ENCODE measurements around the gene C1QTNF2.
"Not testable (repeated sequence)": the region's sequence is repeated elsewhere in the genome, so short reads cannot be mapped to it uniquely, and the experiment has no call there.

C1QTNF2 gene

GRCh38 chr5:160340513-160340912 is 29.9 kb downstream of the C1QTNF2 start:
- DNase-seq = not testable (repeated sequence)

DNA sequence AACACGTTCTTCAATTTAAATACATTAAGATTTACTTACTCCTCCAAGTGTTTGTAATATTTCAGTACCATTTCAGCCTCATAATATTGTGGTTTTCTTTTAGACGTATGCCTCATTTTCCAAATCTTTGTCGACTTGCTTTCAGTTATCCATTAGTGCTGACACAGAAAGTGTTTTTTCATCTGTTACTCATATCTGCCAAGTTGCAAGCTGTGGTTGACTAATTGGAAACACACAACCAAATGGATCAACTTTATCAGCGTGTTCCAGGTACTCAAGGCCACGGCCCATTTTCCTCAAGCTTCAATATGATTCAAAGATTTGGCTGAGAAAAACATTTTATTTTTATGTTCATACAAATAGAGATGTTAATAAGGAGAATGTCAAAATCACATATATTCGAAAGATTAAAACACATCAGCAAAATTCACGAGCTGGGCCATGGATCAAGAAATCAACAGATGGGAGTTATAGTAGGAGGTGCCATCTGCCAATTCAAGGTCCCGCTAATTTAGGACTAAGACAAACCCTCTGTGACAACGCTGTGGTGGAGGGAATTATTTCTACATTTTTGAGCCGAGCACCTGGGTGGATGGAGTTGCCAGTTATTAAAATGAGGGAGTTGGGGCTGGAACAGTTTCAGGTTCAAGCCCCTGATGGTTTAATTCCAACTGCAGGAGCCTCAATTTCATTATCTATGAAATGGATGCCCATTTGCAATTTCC is 30.9 kb downstream of the C1QTNF2 start:
- no peak for DNase-seq

DNA sequence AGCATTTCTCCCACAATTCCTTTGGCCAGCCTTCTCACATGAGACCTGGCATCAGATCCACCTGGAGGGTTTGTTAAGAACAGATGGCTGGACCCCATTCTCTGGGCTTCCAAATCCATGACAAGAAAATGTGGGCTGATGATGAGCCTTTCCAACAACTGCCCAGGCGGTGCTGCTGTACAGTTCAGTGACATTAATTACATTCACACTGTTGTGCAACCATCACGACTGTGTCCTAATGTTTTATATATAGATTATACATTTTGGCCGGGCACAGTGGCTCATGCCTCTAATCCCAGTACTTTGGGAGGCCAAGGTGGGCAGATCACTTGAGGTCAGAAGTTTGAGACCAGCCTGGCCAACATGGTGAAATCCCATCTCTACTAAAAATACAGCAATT is 35.7 kb downstream of the C1QTNF2 start:
- DNase-seq = not testable (repeated sequence)

- no peak for DNase-seq
Measured at GRCh38 chr5:160333721-160334120, 36.7 kb downstream of the C1QTNF2 start.

DNA sequence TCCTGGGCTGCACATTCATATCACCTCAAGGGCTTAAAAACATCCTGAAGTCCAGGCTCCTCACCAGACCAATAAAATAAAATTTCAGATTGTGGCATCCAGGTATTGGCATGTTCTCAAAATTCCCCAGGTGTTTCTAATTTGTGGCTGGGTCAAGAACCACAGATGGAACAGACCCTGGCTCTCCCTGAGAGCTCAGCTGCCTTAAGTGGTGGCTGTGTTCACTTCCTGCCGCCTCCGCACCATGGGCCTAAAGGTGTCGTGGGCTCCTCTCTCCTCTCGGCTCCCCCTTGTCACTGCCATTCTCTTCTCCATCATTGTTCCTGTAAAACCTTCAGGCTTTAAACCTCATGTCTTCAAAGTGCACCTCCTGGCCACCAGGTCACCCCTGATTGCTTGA is 40.2 kb downstream of the C1QTNF2 start:
- no peak for DNase-seq

- peak; percentile 16 for DNase-seq
Measured at GRCh38 chr5:160327818-160328217, 42.6 kb downstream of the C1QTNF2 start.

- no peak for DNase-seq
Measured at GRCh38 chr5:160326981-160327380, 43.4 kb downstream of the C1QTNF2 start.

DNA sequence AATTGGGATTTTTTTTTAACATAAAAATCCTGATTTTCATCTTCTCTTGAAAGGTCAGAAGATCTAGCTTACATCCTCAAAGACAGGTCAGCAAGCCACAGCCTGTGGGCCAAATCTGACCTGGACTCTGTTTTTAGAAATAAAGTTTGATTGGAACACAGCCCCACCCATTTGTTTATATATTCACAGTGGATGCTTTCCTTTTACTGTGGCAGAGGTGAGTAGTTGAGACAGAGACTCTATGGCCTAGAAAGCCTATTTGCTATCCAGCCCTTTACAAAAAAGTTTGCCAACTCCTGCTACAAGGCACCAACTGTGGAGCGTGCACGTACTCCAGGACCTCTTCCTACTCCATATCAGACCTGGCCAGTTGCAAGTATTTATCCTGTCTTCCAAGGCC is 44.7 kb downstream of the C1QTNF2 start:
- DNase-seq = no peak

- DNase-seq = no peak
Measured at GRCh38 chr5:160324886-160325285, 45.5 kb downstream of the C1QTNF2 start.

- no peak for DNase-seq
Measured at GRCh38 chr5:160318409-160318808, 52.0 kb downstream of the C1QTNF2 start.

GRCh38 chr5:160317434-160317833 is 53.0 kb downstream of the C1QTNF2 start:
- DNase-seq = no peak

DNA sequence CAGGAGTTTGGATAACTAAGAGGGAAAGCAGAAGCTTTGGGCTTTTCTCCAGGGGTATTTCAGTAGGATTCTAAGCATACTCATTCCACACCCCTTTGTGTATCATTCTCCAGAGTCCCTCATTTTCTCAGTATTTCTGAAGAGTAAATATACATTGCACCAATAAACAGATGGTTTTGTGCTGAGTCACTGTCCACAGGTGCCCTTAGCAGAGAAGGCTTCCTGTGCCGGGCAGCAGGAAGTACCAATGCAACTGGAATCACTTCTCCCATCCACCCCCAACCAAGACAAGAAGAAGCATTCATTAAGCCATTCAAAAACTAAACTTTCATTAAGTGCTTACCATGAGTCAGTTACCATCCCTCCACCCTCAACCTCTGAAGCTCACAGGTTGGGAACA is 54.5 kb downstream of the C1QTNF2 start:
- DNase-seq = peak; percentile 97

- peak; percentile 58 for DNase-seq
Measured at GRCh38 chr5:160312960-160313727, 57.3 kb downstream of the C1QTNF2 start.

DNA sequence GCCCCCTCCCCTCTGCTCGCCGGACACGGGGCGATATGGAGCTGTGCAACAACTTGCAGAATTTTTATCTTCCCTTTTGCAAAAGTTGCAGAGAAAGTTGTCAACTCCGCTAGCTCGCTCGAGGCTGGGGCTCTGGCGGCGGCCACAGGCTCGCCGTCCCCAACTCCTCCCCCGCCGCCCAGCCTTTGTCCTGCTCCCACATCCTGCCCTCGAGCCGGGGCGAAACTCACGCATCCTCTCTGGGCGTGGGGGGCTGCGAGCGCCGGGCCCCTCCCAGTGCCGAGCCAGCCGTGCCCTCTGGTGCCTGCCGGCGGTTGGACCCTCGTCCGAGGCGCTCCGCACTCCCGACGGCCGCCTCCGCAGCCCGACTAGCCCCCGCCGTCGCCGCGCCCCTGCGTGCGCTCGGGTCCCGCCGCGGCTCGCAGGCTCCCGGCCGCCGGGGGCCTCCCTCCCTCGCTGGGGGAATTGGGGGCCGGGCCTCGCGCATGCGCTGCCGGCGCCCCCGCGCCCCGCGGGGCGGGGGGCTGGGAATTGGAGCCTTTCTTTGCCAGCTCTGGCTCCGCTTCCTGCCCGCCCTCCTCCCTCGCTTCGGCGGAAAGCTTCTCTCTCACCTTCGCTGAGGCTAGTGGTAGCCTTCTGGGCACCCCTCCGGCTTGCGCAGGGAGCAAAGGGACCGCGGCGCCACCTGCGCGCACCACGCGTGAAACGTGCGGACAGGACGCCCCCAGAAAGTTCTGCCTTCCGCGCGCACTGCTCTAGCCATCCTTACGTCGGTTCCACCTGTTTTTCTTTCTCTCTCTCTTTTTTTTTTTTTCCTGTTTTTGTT is 58.1 kb downstream of the C1QTNF2 start, which contains the start of gene CCNJL:
Gene CCNJL, minus strand, starts transcription at position 431 of the 826 bp plus-strand sequence. CDS start 641 bp downstream, outside the sequence.
- peak; percentile 91 for DNase-seq

GRCh38 chr5:160311491-160312133 is 58.8 kb downstream of the C1QTNF2 start:
- DNase-seq = peak; percentile 59

- no peak for DNase-seq
Measured at GRCh38 chr5:160310552-160311295, 59.7 kb downstream of the C1QTNF2 start.

- DNase-seq = no peak
Measured at GRCh38 chr5:160310140-160310539, 60.3 kb downstream of the C1QTNF2 start.

DNA sequence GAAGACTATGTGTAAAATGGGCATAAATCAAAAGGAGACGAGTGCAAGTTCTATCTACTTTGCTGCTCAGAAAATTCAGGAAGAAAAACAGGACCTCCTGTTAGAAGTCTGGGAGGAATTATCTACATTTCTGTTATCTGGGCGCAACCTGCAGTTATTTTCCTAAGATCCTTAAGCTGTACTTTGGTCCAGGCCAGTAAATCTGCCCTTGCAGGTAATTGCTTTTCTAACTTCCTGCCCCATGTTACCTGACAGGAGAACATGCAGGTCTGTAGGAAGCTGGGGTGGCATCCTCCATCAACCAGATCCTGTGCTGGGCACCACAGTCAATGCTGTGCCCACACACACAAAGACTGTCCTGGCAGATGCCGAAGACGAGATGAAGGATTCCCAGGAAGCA is 63.7 kb downstream of the C1QTNF2 start:
- no peak for DNase-seq

DNA sequence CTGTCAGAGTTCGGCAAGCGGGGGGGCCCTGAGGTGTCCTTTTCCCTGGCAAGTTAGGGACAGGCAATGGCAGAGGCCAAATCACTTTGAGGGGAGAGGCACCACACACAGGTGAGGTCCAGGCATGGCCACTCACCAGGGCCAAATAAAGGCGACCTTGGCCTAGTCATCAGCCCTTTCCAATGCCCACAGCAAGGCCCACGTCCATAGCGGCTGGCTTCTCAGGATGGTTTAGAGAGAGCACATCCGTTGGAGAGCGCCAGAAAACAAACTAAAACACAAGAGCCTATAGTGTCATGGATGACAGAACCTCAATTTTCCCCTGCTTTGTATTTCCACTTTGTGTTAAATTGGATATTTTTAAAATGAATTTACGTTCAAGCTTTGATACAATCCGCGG is 65.1 kb downstream of the C1QTNF2 start:
- DNase-seq = no peak

- DNase-seq = no peak
Measured at GRCh38 chr5:160303690-160304089, 66.7 kb downstream of the C1QTNF2 start.

DNA sequence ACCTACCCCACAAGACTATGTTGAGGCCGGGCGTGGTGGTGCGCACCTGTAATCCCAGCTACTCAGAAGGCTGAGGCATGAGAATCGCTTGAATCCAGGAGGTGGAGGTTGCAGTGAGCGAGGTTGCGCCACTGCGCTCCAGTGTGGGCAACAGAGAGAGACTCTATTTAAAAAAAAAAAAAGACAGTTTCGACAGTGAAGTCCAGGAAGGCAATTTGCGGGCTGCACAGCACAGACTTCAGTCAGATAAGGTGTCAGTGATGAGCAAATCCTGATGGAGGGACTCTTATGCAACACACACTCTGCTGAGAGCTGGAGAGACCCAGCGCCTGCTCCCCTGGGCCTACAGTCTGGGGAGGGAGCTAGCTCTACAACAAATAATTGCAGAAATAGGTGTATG is 72.2 kb downstream of the C1QTNF2 start:
- no peak for DNase-seq

DNA sequence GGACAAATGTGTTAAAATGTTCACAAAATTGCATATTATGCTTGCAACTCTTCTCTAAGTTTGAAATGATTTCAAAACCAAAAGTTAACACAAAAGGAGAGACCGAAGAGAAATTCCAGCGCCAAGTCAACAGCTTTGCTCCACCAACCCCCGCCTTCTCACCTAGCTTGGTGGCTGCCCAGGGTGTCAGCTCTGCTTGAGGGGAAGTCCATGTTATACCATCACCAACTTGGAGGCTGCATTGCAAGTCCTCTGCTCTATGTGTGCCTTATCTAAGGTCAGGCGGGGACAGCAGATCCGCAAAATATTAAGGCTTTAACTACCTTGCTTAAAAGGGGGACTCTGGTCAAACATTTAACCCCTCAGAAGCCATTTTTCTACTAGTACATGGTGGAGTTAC is 72.7 kb downstream of the C1QTNF2 start:
- no peak for DNase-seq
